DMS79 (cell line): ENCODE results near the gene PLCG2.
"Not testable (repeated sequence)": the region's sequence is repeated elsewhere in the genome, so short reads cannot be mapped to it uniquely, and the experiment has no call there.

ENCODE experiments used
- DNase-seq: peaks from one replicate; lab custom pipeline; 2025; lab: John Stamatoyannopoulos, UW

The PLCG2 gene

DNA sequence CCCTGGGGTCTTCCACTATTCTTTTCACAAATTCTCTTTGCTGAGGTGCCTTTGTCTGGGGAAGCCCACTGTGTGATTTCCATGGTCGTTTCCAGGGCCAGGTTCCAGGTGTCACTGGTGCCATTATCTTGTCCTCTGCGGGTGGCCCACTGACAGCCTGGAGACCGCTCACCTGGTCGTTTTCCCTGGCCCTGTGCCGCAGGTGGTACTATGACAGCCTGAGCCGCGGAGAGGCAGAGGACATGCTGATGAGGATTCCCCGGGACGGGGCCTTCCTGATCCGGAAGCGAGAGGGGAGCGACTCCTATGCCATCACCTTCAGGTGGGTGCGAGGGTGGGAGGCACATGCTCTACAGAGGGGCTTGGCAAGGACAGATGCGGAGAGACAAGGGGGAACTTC is 133.3 kb downstream of the PLCG2 start:
- DNase-seq, result no peak

DNA sequence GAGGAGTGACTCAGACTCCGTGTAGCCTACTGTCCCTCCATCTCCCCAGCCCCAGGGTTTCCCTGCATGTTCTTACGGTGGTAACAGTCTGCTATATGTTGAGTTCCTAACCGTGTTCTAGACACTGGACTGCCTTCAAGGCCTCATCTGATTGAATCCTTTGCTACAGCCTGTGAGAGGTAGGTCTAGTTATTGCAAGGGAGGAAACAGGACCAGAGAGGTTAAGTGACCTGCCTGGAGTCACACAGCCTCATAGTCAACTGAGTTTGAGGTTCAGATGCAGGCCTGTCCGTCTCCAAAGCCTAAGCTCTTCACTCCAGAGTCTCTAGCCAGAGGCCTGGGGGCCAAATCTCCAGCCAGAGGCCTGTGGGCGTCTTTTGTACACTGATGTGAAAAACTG is 134.1 kb downstream of the PLCG2 start:
- DNase-seq, result no peak

GRCh38 chr16:81917375-81917774 is 138.3 kb downstream of the PLCG2 start:
- no peak for DNase-seq

- DNase-seq, result no peak
Observed at GRCh38 chr16:81918927-81919326, 139.8 kb downstream of the PLCG2 start.

DNA sequence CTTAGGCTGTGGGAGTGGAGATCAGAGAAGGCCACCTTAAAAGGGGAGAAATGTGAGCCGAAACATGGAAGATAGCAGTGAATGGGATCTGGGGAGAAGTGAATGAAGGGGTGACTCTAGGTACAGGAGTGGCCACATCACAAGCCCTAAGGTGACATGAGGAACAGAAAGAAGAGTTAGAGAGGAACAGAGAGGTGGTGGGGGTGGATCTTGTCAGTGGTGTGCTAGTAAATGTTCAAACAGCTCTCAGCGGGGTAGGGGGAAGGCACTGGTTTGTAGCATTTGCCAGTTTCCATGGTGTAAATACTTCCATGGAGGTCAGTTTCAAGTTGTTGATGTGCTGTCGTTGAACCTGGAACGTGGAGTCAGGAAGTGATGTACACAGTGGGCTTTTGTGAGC is 141.4 kb downstream of the PLCG2 start:
- DNase-seq, result no peak

DNA sequence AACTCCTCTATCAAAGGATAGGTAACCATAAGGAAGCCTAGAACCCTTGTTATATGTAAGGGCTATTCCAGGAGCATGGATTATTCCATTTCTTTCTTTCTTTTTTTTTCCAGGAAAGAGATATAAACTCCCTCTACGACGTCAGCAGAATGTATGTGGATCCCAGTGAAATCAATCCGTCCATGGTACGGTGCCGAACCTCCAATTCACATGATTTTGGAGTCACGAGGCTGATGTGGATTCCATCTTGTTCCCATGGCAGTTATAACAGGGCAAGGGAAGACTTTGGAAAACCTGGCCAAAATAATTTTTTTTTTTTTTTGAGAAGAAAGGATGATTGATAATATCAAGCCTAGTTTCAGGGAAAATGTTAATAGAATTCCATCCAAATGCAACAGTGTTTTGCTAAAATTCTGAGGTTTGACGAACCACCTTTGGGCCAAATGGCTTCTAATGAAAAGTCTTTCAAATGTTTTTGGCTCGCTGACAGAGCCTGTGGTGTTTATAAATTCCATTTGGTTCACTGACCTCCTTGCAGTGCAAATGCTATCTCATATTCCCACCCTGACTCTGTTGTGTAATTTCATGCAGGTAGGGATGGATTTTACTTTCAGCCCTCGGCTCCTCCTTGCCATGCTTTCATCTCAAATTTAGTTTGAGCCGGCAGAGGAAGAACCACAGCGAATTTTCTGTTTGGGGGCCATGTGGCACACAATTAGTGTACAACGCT is 142.2 kb downstream of the PLCG2 start:
- no peak for DNase-seq

DNA sequence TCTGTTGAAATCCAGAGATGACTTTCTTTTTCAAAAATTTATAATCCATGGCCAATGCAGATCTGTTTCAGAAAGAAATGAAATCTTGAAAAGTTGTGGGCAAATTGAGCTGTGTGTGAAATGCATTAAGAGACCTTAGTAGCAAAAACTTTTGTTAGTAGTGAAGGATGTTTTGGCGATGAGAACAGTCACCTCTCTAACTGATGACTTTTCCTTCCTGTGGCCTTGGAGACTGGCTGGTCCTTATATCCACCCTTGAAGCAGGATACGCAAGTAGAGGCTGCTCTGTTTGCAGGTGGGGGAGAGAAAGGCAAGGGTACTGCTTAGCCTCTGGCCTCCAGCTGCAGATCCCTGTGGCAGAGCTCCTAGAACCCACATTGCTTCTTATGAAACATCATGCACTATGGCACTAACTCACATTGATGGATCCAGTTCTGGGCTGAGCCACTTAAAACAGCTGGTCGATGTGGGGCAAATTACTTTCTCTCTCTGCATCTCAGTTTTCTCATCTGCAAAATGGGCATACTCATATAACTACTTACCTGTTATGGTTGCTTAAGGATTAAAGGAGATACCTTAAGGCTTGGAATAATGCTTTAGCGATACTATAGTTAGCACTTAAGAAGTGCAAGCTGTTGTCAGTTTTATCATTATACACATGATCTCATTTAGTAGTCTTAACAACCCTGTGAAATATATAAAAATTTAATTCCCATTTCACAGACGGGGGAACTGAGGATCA is 142.9 kb downstream of the PLCG2 start:
- no peak for DNase-seq

- DNase-seq, result no peak
Observed at GRCh38 chr16:81923296-81923695, 144.2 kb downstream of the PLCG2 start.

GRCh38 chr16:81925016-81925415 is 145.9 kb downstream of the PLCG2 start:
- DNase-seq, result no peak

GRCh38 chr16:81926036-81926435 is 146.9 kb downstream of the PLCG2 start:
- no peak for DNase-seq

GRCh38 chr16:81927561-81928185 is 148.6 kb downstream of the PLCG2 start:
- no peak for DNase-seq

GRCh38 chr16:81928271-81928918 is 149.3 kb downstream of the PLCG2 start:
- DNase-seq, result no peak

DNA sequence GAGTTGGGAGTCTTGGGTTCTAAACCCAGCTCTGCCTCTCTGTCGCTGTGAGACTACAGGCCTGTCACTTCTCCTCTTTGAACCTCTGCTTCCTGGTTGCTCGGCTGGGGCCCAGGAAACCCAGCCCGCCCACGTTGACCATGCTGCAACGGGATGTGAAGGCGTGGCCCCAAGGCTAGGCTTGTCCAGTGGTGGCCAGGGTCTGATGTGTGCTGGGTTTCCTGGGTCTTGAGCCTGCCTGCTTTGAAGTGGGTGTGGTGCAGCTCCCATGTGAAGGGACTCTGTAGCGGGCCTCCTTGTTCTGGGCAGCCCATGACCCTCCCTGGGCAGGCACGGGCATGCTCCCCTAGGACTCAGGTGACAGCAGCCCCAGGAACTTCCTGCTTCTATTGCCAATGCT is 149.9 kb downstream of the PLCG2 start:
- DNase-seq, result no peak

DNA sequence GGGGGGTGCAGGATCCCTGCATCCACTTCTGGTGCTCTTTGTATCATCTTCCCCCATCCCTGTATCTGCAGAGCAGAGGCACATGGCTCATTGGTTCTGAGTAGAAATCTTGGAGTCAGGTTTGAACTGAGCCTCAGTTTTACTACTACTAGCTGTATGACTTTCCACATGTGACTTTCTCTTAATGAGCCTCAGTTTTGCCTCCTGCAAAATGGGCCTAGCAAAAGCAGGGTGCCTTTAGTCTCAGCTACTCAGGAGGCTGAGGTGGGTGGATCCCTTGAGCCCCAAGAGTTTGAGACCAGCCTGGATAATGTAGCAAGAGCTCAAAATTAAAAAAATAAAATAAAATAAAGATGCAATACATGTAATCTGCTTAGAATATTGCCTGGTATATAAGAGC is 150.8 kb downstream of the PLCG2 start:
- DNase-seq, result no peak

DNA sequence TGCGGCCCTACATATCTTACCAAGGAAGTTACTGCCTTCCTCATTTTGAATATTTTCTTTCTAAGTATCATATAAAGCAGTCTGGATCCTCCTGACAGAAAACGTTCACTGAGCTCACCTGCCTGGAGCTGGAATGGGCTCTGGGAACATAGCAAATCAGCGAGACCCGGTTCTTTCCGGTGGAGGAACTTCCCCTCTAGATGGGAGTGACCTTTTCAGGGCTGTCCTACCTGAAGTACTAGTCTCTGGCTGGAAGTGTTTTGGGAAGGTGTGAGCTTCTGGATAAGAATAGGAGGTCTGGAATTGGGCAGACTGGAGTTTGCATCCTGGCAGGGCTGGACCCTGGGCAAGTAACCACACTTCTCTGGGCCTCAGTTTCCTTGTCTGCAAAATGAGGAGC is 152.8 kb downstream of the PLCG2 start:
- DNase-seq, result no peak

GRCh38 chr16:81932668-81933067 is 153.6 kb downstream of the PLCG2 start:
- no peak for DNase-seq

DNA sequence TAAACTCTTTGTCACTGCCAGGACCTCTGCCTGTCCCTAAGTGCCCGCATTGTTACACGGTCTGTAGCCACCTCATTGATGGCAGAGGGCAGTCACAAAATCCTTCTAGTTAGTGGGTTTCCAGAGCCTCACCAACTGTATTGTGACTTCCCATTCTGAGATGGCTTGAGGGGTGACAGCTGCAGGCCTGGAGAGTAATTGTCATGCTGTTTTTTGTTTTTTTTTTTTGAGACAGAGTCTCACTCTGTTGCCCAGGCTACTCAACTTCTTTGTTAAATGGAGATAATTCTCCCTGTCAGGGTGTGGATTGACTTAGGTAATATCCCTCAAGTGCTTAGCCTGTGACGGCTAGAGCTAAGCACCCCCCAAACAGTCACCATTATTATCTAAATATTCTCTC is 154.3 kb downstream of the PLCG2 start:
- no peak for DNase-seq

GRCh38 chr16:81934711-81935110 is 155.6 kb downstream of the PLCG2 start:
- DNase-seq, result not testable (repeated sequence)

GRCh38 chr16:81936209-81937000 is 157.3 kb downstream of the PLCG2 start:
- DNase-seq, result no peak

DNA sequence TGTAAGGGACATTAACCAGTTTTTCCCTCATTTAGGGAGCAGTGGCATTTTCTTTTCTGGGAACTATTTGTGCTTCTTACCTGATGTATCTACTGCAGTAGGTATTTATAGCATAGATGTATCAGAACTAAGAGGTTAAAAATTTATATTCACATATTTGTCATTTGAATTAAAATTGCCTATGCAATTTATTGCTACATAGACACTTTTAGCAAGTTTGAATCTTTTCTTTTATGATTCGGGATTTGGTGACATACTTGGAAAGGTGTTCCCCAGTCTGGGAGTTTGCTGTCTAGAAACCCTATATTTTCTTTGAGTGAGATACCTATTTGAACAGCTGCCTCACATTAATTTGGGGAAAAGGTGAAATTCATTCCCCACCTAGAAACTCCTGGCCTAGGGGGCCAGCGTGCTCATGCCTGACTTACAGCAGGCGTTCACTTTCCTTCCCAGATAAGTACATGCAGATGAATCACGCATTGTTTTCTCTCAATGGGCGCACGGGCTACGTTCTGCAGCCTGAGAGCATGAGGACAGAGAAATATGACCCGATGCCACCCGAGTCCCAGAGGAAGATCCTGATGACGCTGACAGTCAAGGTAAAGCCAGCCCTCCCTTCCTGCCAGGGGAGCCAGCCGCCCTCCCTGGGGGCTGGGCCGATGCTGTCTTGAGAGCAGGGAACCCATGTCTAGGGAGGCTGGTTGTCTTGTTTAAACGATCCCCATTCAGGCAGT is 158.4 kb downstream of the PLCG2 start:
- no peak for DNase-seq
